ENCODE data around the gene ATG101. TPM values are rescaled to one million over a fixed set of nuclear protein-coding genes. Genes with fewer than 3 reads are reported as not detected.

The ATG101 gene
- total and polyA plus RNA-seq, 2 of the 13 experiments (the other 11 are each of a cell fraction or from before 2014, with no cell fraction given): 58.2 to 67.7 TPM

DNA sequence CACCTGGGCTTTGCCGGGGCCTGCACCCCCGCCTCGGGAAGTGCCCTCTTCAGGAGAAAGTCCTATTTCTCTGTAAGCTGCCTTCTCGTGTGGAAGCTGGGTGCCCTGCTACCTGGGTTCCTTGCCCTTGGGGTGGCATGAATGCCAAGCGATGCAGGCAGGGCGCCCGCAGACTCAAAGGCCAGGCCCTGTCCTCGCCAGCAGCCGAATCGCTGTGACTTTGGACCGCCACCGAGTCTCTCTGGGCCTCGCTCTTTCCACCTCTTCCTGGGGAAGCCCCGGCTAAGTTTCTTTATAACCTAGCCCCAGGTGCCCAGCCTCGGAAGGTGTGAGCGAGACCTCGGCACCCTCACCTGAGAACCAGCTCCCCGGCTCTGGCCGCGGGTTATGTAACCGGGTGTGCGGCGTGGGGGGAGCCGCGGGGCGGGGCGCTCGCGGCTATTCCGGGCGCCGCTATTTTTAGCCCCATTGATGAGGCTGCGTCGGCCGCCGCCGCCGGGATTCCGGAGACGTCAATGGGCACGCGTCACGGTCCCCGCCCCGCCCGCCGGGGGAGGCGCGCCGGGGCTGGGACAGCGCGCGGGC lies 33.1 kb upstream of the ATG101 start (continued):
- 0 out of 2 replicates have a peak, but pooled peaks have one; percentile 43 for TF ChIP-seq ZNF607 (CRISPR knock-in tag; IDR thresholded peaks at IDR 0.05; ENCODE audit: borderline replicate concordance)
- TF ChIP-seq CEBPG (CRISPR knock-in tag; IDR thresholded peaks at IDR 0.05): no peak
- TF ChIP-seq ZSCAN25 (CRISPR knock-in tag; IDR thresholded peaks at IDR 0.05): no peak
- TF ChIP-seq, protein P1, sequence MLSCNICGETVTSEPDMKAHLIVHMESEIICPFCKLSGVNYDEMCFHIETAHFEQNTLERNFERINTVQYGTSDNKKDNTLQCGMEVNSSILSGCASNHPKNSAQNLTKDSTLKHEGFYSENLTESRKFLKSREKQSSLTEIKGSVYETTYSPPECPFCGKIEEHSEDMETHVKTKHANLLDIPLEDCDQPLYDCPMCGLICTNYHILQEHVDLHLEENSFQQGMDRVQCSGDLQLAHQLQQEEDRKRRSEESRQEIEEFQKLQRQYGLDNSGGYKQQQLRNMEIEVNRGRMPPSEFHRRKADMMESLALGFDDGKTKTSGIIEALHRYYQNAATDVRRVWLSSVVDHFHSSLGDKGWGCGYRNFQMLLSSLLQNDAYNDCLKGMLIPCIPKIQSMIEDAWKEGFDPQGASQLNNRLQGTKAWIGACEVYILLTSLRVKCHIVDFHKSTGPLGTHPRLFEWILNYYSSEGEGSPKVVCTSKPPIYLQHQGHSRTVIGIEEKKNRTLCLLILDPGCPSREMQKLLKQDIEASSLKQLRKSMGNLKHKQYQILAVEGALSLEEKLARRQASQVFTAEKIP (CRISPR knock-in tag; IDR thresholded peaks at IDR 0.05; ENCODE audit: borderline replicate concordance): no peak
- TF ChIP-seq, protein P2, sequence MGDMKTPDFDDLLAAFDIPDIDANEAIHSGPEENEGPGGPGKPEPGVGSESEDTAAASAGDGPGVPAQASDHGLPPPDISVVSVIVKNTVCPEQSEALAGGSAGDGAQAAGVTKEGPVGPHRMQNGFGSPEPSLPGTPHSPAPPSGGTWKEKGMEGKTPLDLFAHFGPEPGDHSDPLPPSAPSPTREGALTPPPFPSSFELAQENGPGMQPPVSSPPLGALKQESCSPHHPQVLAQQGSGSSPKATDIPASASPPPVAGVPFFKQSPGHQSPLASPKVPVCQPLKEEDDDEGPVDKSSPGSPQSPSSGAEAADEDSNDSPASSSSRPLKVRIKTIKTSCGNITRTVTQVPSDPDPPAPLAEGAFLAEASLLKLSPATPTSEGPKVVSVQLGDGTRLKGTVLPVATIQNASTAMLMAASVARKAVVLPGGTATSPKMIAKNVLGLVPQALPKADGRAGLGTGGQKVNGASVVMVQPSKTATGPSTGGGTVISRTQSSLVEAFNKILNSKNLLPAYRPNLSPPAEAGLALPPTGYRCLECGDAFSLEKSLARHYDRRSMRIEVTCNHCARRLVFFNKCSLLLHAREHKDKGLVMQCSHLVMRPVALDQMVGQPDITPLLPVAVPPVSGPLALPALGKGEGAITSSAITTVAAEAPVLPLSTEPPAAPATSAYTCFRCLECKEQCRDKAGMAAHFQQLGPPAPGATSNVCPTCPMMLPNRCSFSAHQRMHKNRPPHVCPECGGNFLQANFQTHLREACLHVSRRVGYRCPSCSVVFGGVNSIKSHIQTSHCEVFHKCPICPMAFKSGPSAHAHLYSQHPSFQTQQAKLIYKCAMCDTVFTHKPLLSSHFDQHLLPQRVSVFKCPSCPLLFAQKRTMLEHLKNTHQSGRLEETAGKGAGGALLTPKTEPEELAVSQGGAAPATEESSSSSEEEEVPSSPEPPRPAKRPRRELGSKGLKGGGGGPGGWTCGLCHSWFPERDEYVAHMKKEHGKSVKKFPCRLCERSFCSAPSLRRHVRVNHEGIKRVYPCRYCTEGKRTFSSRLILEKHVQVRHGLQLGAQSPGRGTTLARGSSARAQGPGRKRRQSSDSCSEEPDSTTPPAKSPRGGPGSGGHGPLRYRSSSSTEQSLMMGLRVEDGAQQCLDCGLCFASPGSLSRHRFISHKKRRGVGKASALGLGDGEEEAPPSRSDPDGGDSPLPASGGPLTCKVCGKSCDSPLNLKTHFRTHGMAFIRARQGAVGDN (CRISPR knock-in tag; IDR thresholded peaks at IDR 0.05): peak; percentile 74; the same call in 1 of the 2 replicates
- TF ChIP-seq, protein P3, sequence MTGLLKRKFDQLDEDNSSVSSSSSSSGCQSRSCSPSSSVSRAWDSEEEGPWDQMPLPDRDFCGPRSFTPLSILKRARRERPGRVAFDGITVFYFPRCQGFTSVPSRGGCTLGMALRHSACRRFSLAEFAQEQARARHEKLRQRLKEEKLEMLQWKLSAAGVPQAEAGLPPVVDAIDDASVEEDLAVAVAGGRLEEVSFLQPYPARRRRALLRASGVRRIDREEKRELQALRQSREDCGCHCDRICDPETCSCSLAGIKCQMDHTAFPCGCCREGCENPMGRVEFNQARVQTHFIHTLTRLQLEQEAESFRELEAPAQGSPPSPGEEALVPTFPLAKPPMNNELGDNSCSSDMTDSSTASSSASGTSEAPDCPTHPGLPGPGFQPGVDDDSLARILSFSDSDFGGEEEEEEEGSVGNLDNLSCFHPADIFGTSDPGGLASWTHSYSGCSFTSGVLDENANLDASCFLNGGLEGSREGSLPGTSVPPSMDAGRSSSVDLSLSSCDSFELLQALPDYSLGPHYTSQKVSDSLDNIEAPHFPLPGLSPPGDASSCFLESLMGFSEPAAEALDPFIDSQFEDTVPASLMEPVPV (CRISPR knock-in tag; IDR thresholded peaks at IDR 0.05): no peak
- no peak; the same call in 1 of the 2 replicates for TF ChIP-seq ZBTB7B (CRISPR knock-in tag; IDR thresholded peaks at IDR 0.05)
- TF ChIP-seq MBNL3 (CRISPR knock-in tag; conservative IDR thresholded peaks at IDR 0.05): no peak
- TF ChIP-seq ZNF431 (CRISPR knock-in tag; IDR thresholded peaks at IDR 0.05; ENCODE audit: borderline replicate concordance, low read depth): no peak
- TF ChIP-seq, protein P4, sequence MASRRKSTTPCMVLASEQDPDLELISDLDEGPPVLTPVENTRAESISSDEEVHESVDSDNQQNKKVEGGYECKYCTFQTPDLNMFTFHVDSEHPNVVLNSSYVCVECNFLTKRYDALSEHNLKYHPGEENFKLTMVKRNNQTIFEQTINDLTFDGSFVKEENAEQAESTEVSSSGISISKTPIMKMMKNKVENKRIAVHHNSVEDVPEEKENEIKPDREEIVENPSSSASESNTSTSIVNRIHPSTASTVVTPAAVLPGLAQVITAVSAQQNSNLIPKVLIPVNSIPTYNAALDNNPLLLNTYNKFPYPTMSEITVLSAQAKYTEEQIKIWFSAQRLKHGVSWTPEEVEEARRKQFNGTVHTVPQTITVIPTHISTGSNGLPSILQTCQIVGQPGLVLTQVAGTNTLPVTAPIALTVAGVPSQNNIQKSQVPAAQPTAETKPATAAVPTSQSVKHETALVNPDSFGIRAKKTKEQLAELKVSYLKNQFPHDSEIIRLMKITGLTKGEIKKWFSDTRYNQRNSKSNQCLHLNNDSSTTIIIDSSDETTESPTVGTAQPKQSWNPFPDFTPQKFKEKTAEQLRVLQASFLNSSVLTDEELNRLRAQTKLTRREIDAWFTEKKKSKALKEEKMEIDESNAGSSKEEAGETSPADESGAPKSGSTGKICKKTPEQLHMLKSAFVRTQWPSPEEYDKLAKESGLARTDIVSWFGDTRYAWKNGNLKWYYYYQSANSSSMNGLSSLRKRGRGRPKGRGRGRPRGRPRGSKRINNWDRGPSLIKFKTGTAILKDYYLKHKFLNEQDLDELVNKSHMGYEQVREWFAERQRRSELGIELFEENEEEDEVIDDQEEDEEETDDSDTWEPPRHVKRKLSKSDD (CRISPR knock-in tag; IDR thresholded peaks at IDR 0.05; ENCODE audit: low read depth): no peak
- no peak for TF ChIP-seq ZNF547 (CRISPR knock-in tag; IDR thresholded peaks at IDR 0.05)
- TF ChIP-seq, protein P5, sequence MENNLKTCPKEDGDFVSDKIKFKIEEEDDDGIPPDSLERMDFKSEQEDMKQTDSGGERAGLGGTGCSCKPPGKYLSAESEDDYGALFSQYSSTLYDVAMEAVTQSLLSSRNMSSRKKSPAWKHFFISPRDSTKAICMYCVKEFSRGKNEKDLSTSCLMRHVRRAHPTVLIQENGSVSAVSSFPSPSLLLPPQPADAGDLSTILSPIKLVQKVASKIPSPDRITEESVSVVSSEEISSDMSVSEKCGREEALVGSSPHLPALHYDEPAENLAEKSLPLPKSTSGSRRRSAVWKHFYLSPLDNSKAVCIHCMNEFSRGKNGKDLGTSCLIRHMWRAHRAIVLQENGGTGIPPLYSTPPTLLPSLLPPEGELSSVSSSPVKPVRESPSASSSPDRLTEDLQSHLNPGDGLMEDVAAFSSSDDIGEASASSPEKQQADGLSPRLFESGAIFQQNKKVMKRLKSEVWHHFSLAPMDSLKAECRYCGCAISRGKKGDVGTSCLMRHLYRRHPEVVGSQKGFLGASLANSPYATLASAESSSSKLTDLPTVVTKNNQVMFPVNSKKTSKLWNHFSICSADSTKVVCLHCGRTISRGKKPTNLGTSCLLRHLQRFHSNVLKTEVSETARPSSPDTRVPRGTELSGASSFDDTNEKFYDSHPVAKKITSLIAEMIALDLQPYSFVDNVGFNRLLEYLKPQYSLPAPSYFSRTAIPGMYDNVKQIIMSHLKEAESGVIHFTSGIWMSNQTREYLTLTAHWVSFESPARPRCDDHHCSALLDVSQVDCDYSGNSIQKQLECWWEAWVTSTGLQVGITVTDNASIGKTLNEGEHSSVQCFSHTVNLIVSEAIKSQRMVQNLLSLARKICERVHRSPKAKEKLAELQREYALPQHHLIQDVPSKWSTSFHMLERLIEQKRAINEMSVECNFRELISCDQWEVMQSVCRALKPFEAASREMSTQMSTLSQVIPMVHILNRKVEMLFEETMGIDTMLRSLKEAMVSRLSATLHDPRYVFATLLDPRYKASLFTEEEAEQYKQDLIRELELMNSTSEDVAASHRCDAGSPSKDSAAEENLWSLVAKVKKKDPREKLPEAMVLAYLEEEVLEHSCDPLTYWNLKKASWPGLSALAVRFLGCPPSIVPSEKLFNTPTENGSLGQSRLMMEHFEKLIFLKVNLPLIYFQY (CRISPR knock-in tag; IDR thresholded peaks at IDR 0.05; ENCODE audit: borderline replicate concordance): 0 out of 2 replicates have a peak, but pooled peaks have one; percentile 27
- TF ChIP-seq PTBP1 (IDR thresholded peaks at IDR 0.05; ENCODE audit: low read depth, low read length, poor library complexity, severe bottlenecking): no peak
- TF ChIP-seq ZNF891 (CRISPR knock-in tag; IDR thresholded peaks at IDR 0.05): peak; percentile 47; the same call in 1 of the 2 replicates

Data from HepG2 (cell line).